ENCODE measurements around the gene GADD45B.
"Not testable (repeated sequence)": the region's sequence is repeated elsewhere in the genome, so short reads cannot be mapped to it uniquely, and the experiment has no call there.

Gene GADD45B

DNA sequence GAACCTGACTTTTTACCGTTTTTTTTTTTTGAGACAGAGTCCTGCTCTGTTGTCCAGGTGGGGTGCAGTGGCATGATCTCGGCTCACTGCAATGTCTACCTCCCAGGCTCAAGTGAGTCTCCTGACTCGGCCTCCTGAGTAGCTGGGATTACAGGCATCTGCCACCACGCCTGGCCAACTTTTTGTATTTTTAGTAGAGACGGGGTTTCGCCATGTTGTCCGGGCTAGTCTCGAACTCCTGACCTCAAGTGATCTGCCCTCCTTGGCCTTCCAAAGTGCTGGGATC lies 6.1 kb upstream of the GADD45B start:
- DNase-seq: not testable (repeated sequence)

DNA sequence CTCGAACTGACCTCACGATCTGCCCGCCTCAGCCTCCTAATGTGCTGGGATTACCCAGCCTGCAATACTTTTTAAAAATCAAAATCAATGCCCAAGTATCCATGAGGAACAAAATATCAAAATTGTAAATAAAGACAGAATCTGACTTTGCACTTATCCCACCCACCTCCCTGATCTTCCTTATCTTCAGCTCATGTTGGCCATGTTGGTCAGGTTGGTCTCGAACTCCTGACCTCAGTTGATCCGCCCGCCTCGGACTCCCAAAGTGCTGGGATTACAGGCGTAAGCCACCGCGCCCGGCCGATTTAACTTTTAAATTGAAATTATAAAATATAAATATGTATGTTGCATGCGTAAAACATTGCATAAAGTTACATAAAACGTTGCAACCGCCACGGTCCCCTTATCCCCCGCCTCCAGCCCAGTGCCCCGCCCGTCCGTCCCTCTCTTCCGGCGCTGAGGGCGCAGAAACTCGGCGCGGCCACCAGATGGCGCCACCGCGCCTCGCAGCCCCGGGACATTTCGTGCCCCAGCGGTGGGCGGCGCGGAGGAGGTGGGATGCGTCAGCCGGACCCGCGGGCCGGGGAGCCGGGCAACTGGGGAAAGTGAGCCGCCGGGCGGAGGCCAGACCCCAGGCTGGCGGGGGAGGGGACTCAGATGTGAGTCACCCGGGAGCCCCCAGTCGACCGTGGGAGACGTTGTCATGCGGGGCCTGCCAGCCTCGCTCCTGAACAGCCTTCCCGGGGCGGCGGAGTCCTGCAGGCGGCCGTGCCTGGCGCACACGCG lies 1.5 kb upstream of the GADD45B start:
- peak; percentile 95 for DNase-seq

DNA sequence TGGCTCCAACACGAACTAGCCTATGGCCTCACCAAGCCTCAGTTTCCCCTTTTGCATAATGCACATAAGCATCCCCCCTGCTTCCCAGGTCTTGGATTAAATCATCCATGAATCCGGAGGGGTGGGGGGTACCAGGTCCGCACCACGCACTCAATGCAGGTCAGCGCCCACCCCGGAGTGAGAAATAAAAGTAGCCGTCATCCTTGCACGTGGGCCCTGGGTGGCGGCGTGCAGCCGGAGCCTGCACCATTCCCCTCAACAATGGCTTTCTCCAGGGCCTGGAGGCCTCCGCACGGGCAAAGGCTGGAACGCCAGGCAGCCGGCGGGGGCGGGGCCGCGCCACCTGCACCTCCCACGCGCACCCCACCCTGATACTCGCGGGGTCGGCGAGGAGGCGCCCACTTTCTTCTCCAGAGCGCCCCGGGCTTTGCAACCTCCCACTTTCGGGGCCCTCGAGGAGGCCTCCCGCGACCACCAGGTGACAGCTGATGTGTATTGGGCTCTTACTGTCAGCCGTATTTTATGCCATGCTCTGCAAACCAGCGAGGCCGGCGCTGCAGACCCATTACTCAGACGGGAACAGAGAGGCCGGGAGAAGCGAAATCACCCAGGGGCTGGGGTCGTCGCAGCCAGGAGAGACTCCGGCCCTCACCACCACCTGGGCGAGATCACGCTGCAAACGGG lies 767 bp upstream of the GADD45B start:
- peak; percentile 81 for DNase-seq

DNA sequence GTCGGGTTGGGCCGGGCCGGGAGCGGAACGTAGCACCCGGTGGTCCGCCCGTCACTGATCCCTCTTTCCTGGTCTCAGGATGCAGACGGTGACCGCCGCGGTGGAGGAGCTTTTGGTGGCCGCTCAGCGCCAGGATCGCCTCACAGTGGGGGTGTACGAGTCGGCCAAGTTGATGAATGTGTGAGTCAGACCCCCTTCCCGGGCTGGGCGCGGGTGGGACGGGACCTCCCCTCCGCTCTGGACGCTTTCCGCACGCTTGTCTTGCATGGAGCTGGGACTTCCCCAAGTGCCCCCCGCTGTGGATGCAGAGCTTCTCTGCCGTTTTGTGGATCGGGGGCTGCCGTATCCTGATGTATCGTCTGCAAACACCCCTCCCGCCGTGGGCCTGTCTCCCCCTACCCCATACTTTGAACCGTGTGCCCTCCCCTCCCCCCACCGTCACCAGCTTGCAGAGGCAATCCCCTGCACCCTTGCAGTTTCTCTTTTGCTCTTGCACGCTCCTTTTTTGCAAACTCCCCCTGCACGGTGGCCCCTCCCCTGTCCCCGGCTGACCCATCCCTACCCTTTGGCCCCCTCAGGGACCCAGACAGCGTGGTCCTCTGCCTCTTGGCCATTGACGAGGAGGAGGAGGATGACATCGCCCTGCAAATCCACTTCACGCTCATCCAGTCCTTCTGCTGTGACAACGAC lies 669 bp downstream of the GADD45B start:
- DNase-seq: peak; percentile 83

- peak; percentile 56 for DNase-seq
Observed at GRCh38 chr19:2477141-2477710, 1.3 kb downstream of the GADD45B start.

- peak; percentile 53 for DNase-seq
Observed at GRCh38 chr19:2477732-2478191, 1.8 kb downstream of the GADD45B start.

DNA sequence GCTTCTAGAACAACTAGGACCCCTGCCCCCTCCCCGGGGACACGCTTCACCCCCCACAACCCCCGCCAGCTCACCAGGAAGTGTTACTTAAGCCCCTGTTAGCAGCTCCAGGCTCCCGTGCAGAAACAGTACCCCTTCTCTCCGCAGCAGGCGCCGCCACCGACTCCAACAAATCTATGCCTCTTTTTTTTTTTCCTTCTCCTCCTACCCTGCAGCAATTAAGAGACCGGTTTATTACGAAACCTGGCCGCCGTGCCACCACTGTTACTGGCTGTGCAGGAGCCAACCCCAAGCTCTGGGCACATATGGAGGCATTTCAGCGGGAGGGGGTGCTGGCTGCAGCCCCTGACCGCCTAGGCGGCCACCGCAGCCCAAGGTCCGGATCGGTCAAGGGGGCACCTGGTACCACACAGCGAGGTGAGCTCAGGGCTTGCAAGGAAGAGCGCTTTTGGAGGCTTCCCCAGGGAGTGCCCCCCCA lies 2.4 kb downstream of the GADD45B start:
- DNase-seq: peak; percentile 61

DNA sequence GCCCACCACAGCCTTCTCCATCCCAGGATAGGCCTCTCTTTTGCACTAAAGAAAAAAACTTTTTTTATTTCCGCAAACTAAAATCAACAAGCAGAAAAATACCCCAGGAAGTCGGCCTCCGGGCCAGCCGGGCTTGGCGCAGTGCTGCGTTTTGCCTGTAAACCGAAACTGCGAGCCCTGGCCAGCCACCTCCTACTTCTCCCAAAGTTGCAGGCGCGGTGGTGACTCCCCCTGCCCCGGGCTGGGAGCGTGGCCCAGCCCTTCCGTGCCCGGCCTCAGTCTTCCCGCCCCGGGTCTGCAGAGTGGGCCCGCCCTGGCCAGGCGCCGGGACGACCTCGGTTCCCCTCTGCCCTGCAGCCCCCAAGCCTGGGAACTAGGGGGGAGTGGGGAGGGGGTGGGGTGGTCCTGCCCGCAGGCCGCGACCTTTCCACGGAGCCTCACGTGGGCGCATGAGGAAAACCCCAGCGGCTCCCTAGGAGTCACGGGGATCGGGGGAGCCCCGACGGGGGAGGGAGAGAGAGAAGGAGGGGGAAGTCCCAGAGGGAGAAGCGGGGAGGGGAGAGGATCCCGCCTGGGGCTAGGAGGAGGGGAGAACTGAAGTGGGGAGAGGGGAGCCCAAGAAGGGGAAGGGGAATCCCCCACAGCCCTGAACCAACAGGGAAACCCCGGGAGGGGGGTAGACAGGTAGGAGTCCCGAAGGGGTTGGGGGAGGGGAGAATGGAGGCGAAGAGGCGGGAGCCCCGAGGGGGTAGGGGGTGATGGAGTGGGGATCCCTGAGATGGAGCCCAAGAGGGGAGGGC lies 3.0 kb downstream of the GADD45B start:
- DNase-seq: peak; percentile 70

DNA sequence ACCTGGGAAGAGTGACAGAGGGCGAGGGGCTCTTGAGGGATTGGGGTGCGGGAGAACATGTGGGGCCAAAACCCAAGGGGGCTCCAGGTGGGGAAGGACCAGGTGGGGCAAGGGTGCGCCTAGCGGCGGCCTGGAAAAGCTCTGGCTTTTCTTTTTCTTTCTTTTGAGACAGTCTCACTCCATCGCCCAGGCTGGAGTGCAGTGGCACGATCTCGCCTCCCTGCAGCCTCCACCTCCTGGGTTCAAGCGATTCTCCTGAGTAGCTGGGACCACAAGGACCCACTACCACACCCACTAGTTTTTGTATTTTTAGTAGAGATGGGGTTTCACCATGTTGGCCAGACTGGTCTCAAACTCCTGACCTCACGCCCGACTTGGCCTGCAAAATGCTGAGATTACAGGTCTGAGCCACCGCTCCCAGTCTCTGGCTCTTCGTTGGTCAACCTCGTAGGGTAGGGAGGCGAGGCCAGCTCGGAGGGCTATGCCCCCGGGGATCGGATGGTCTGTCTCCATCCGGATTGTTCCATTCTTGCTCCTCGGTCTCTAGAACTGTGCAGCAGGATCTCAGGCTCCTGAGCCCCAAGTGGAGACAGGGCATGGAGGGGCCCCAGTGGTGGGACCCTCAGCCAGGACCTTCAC lies 3.7 kb downstream of the GADD45B start:
- DNase-seq: no peak

GRCh38 chr19:2481466-2481865 lies 5.5 kb downstream of the GADD45B start:
- no peak for DNase-seq

- DNase-seq: no peak
Observed at GRCh38 chr19:2482354-2483038, 6.6 kb downstream of the GADD45B start.

DNA sequence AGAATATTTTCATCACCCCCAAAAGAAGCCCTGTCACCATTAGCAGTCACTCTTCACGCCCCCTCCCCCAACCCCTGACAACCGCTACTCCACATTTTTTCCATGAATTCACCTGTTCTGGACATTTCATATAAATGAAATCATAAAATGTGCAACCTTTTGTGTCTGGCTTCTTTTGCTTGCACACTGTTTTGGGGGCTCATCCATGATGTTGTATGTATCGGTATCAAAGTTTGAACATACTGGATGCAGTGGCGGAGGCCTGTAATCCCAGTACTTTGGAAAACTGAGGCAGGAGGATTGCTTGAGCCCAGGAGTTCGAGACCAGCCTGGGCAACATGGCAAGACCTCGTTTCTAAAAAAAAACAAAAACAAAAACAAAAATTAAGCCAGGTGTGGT lies 7.2 kb downstream of the GADD45B start:
- DNase-seq: no peak

DNA sequence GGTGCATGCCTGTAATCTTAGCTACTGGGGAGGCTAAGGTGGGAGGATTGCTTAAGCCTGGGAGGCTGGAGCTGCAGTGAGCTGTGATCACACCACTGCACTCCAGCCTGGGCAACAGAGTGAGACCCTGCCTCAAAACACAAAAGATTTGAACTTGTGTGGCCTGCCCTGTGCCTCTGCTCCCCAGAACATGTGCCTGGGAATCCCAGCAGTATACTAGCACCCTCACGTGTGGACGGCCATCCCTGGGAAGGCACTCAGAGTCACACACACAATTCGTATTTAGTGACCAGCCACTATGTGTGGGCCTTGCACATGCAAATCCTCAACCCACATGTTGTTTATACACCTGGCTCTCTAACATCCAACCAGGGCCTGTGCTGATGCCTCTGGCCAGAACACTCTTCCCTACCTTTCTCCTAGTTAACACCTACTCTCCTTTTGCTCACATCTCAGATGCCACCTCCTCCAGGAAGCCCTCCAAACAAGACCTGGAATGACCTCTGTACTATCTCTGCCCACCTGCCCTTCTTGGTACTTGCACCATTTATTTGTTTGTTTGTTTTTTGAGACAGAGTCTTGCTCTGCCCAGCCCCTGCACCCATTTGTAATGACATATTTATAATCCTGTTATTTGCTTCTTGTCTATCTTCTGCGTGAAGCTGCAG lies 7.7 kb downstream of the GADD45B start:
- DNase-seq: no peak

- DNase-seq: no peak
Observed at GRCh38 chr19:2484178-2484937, 8.4 kb downstream of the GADD45B start.

- no peak for DNase-seq
Observed at GRCh38 chr19:2485428-2485827, 9.5 kb downstream of the GADD45B start.

DNA sequence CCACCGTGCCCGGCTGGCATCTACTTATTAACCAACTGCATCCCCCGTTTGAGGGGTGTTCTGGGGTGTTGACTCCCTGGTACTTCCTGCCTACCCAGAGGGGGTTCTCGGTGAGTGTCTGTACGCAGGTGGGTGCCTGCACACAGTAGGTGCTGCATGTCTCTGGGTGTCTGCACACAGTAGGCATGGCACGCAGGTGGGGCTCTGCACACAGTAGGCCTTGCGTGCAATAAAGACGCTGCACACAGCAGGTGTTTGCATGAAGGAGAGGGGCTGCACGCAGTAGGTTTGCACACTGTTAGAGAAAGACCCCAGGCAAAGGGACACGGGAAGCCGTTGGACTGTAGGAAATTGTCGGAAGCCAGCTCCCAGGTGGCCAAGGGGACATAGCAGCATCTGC lies 11.2 kb downstream of the GADD45B start:
- DNase-seq: no peak

- DNase-seq: no peak
Observed at GRCh38 chr19:2487842-2488241, 11.9 kb downstream of the GADD45B start.

GRCh38 chr19:2488405-2488941 lies 12.5 kb downstream of the GADD45B start:
- DNase-seq: no peak

- DNase-seq: peak; percentile 36
Observed at GRCh38 chr19:2488942-2489731, 13.2 kb downstream of the GADD45B start.
